ENCODE results near the gene SFPQ.

DNA sequence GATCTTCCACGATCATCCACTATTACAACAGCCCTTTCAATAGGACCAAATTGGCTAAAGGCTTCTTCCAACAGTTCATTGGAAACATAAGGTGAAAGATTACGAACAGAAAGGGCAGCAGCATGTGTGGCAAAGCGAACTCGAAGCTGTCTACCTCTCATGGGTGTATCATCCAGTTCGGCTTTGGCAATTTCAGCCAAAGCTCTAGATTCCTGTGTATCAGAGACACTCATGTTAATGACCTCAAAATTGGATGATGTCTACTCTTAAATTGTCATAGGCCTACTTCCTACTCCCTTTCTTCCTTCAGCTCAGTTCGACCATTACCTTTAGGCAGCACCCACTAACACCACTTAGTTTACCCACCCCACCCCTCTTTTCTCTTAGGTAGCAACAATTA lies 2.2 kb downstream of the SFPQ start:
- TF ChIP-seq, protein P1, sequence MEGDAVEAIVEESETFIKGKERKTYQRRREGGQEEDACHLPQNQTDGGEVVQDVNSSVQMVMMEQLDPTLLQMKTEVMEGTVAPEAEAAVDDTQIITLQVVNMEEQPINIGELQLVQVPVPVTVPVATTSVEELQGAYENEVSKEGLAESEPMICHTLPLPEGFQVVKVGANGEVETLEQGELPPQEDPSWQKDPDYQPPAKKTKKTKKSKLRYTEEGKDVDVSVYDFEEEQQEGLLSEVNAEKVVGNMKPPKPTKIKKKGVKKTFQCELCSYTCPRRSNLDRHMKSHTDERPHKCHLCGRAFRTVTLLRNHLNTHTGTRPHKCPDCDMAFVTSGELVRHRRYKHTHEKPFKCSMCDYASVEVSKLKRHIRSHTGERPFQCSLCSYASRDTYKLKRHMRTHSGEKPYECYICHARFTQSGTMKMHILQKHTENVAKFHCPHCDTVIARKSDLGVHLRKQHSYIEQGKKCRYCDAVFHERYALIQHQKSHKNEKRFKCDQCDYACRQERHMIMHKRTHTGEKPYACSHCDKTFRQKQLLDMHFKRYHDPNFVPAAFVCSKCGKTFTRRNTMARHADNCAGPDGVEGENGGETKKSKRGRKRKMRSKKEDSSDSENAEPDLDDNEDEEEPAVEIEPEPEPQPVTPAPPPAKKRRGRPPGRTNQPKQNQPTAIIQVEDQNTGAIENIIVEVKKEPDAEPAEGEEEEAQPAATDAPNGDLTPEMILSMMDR (IDR thresholded peaks at IDR 0.05): no peak
- TF ChIP-seq NFYB (CRISPR knock-in tag; conservative IDR thresholded peaks at IDR 0.05; ENCODE audit: low read depth): no peak
- TF ChIP-seq, protein P2, sequence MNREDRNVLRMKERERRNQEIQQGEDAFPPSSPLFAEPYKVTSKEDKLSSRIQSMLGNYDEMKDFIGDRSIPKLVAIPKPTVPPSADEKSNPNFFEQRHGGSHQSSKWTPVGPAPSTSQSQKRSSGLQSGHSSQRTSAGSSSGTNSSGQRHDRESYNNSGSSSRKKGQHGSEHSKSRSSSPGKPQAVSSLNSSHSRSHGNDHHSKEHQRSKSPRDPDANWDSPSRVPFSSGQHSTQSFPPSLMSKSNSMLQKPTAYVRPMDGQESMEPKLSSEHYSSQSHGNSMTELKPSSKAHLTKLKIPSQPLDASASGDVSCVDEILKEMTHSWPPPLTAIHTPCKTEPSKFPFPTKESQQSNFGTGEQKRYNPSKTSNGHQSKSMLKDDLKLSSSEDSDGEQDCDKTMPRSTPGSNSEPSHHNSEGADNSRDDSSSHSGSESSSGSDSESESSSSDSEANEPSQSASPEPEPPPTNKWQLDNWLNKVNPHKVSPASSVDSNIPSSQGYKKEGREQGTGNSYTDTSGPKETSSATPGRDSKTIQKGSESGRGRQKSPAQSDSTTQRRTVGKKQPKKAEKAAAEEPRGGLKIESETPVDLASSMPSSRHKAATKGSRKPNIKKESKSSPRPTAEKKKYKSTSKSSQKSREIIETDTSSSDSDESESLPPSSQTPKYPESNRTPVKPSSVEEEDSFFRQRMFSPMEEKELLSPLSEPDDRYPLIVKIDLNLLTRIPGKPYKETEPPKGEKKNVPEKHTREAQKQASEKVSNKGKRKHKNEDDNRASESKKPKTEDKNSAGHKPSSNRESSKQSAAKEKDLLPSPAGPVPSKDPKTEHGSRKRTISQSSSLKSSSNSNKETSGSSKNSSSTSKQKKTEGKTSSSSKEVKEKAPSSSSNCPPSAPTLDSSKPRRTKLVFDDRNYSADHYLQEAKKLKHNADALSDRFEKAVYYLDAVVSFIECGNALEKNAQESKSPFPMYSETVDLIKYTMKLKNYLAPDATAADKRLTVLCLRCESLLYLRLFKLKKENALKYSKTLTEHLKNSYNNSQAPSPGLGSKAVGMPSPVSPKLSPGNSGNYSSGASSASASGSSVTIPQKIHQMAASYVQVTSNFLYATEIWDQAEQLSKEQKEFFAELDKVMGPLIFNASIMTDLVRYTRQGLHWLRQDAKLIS (CRISPR knock-in tag; IDR thresholded peaks at IDR 0.05; ENCODE audit: borderline replicate concordance): no peak
